GM18858 (cell line): ENCODE measurements around the gene LRRFIP2.
"Not testable (repeated sequence)": the region's sequence is repeated elsewhere in the genome, so short reads cannot be mapped to it uniquely, and the experiment has no call there.

ENCODE experiments used
- ATAC-seq: cut with Tn5 transposase; IDR thresholded peaks from one replicate; pipeline ENCODE4 v1.9.1; 2021; ENCODE audit not compliant: unreplicated experiment

The LRRFIP2 gene, protein sequence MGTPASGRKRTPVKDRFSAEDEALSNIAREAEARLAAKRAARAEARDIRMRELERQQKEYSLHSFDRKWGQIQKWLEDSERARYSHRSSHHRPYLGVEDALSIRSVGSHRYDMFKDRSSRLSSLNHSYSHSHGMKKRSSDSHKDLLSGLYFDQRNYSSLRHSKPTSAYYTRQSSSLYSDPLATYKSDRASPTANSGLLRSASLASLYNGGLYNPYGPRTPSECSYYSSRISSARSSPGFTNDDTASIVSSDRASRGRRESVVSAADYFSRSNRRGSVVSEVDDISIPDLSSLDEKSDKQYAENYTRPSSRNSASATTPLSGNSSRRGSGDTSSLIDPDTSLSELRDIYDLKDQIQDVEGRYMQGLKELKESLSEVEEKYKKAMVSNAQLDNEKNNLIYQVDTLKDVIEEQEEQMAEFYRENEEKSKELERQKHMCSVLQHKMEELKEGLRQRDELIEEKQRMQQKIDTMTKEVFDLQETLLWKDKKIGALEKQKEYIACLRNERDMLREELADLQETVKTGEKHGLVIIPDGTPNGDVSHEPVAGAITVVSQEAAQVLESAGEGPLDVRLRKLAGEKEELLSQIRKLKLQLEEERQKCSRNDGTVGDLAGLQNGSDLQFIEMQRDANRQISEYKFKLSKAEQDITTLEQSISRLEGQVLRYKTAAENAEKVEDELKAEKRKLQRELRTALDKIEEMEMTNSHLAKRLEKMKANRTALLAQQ

DNA sequence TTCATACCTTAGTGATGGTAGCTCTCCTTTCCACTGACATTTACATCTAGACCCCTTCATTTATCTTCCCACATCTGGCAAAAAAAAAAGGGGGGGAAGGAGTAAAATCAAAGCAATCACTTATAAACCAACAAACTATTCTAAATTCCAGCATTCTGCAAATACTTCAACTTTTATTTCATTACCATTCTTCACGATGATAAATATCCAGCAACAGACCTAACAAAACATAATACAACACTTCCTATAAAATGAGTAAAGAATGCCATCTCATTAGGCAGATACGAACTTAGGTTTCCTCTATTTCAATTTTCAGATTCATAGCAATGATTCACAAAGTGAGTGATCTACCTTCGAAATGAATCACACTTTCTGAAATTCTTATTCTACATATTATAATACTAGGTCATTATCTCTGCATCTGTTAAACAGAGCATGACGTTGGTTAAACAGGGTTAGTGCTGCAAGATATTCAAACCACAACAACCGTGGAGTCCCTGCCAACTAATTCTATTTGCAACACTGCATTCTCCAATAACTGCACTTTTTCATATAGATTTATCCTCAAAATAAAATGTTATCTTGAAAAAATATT, at the start of gene LRRFIP2:
Gene LRRFIP2 (minus strand): TSS at position 51 of the 595 bp plus-strand sequence. CDS start 25,599 bp downstream, outside the sequence.
- ATAC-seq: peak; percentile 44

DNA sequence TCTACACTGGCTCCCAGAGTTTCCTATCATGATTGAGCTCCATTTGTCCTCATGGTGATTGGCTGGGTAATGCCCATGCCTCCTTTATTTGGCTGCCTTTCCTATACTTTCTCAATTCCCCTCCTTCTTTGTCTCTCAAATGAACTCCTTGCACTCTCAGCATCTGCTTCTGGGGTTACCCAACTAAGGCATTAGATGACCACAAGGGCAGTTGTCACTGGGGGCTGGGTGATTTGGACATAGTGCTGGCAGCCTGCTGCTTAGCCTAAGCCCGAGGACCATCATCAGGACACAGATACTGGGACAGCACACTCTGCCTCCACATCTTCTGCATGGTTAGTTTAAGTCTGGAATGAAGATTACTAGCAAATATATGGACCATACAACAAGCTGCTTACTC, 49.2 kb upstream of the LRRFIP2 start:
- no peak for ATAC-seq

DNA sequence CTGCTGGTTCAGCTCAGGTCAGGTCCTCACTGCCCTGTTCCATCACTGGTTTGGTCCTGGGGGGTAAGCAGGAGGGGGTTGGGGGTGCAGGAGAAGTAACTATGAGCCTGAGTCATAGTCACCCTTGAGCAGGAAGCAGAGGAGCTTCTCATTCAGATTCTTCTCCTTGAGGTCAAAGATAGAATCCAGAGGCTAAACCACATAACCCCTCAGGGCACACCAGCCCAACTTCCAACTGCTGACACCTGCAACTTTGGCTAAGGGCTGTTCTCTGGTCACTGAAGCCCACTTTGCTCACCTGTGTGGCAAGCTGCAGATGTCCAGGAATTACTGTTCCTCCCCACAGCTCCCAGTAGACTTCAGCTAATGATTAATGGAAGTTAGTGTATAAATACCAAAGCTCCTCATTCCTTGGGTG, 48.8 kb upstream of the LRRFIP2 start:
- no peak for ATAC-seq

DNA sequence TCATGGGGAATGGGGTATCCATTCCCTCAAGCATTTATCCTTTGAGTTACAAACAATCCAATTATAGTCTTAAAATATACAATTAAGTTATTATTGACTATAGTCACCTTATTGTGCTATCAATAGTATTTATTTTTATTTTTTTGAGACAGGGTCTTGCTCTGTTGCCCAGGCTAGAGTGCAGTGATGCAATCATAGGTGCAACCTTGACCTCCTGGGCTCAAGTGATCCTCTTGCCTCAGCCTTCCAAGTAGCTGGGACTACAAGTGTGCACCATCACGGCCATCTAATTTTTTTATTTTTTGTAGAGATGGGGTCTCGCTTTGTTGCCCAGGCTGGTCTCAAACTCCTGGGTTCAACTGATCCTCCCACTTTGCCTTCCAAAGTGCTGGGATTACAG, 48.2 kb upstream of the LRRFIP2 start:
- not testable (repeated sequence) for ATAC-seq

DNA sequence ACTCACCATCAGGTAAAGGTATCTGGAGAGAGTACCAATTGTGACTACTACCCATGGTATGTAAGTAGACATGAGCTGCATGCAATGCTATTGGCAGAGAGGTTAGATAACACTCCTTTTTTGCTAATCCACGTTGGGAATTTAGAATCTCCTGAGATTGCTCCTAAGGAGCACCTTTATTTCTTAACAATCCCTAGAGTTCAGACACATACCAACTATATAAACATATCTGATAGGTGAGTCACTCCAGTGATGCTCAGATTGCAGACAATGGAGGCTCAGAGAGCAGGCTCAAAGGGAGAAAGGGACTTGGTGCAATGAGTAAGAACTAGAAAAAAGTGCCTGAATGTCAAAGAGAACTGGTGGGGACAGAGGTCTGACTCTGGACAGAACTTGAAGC, 47.0 kb upstream of the LRRFIP2 start:
- ATAC-seq: no peak

DNA sequence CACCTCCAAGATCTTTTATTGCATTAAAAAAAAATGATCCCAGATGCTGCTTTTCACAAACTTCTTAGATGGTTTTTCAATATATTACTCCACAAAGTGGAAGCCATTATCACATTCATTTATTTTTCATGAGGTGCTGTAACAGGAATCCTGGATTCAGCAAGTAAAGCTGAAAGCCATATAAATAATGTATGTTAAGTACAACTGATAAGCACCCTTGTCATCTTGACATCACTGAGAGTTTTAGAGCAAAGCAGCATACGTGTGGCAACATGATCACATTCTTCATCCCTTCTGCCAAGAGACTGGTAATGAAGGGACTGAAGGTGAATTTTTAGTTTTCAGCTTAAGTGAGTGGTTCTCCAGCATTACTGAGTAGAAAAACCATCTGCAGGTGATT, 44.9 kb upstream of the LRRFIP2 start:
- no peak for ATAC-seq

DNA sequence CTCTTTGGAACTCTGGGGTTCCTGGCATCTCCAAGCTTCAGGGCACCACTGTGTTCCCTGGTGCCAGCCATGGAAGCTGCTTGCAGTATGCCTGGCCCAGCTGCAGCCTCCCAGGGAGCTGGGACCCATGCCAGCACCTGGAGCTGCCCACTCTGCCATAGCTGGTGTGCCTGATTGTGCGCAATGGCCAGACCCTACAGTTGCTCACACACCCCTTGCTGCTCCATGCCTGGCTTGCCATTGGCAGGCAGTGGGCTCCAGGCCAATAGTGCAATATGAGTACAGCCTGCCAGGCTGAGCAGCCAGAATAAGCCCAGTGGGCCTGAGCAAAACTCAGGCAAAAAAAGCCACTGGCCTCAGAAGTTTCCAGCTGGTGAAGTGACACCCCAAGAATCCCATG, 43.8 kb upstream of the LRRFIP2 start:
- ATAC-seq: no peak

DNA sequence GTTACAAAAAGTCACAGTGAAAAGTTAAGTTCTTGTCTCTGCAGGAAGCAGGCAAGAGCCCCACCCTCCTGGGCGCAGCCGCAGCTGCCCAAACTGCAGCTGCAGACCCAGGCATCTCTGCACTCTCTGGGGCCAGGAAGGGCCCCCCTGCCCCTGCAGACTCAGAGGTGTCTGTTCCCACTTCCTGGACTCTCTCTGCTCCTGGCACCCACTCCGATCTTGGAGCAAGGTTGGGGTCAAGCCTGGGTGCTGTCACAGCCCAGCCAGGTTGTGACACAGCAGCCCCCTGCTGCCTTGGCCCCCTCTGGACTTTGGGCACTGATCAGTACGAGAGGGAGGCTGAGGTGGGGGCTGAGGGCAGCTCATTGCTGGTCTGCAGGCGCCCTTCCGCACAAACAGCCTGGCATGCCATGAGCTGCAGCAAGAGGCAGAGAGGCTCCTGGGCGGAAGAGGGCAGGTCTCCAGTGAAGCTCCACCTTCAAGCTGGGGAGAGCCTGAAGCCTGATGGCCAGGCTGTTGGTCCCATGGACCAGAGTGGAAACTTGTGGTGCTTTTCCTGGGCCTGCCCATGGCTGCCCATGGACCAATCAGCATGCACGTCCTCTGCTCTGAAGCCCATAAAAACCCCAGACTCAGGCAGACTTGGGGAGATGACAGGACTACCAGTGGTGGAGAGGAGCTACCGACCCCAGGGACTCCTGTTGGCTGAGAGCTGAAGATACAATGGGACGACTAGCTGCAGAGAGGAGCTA, 42.9 kb upstream of the LRRFIP2 start:
- no peak for ATAC-seq

DNA sequence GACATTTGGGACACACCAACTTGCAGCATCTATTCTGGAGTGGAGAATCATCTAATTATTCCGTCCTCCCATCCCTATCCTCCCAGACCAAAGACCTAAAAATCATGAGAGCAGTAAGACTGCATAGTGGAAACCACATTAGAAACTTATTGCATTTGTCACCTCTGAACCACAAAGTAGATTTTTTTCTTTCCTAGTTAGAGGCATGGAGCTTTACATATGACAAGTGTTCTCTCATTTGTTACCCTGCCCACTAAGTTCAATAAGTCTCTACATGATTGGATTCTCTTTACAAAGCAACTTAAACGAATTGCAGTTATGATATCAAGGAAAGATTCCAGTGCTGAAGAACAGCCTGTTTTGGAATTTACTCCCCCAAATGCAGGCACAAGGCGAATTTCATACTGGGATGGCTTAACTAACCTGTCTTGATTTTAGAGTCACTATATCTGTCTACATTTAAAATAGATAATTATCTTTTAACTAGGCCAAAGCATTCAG, 42.3 kb upstream of the LRRFIP2 start:
- ATAC-seq: no peak

DNA sequence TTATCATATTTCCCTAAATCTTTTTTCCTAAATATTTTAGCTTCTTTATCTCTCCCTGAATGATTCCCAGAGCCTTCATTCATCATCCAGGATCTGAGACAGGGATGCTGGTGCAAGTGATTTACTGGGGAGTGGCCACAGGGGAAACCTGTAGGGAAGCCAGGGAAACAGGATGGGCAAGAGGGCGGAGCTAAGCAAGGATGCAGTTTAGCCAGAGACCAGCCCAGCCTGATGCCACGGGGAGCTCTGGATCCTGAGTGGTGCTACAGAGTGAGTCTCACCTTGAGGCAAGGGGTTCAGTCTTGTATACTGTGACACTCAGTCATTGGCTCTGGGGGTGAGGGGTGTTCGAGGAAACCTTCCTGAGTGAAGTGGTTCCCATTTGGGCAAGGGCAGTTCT, 39.7 kb upstream of the LRRFIP2 start:
- ATAC-seq: no peak

DNA sequence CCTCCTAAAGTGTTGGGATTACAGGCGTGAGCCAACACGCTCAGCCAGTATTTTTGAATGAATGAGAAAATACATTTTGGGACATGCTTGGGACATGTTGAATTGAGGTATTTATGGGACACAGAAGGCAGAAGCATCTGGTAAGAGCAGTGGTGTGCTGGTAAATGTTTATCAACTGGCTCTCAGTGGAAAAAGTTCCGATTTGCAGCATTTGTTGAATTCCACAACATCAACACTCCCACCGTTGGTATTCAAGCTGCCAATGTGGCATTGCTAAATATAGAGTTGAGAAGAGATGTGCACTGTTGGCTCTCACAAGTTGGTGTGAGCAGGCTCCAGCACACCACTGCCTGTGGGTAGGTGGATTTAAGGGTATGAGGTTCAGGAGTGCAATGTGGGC, 35.8 kb upstream of the LRRFIP2 start:
- no peak for ATAC-seq

DNA sequence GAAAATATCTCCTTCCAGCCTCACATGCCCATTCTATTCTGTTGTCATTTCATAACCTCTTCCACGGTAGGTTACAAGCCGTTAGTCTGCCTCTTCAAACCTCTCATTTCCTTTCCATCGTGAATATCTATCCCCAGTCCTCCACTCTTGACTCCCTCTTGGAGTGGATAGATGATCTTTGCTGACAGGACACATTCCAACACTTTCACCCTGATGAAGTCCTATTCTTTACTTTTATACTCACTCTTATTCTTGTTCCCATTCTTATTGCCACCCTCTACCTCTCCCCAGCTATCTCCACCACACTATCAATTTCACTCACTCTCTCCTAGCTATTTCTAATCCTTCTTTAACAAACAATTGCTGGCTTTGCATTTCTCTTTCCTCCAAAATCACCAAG, 34.2 kb upstream of the LRRFIP2 start:
- ATAC-seq: not testable (repeated sequence)

DNA sequence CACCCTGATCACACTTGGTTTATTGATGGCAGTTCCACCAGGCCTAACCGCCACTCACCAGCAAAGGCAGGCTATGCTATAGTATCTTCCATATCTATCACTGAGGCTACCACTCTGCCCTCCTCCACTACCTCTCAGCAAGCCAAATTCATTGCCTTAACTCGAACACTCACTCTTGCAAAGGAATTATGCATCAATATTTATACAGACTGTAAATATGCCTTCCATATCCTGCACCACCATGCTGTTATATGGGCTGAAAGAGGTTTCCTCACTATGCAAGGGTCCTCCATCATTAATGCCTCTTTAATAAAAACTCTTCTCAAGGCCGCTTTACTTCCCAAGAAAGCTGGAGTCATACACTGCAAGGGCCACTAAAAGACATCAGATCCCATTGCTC, 33.6 kb upstream of the LRRFIP2 start:
- not testable (repeated sequence) for ATAC-seq

DNA sequence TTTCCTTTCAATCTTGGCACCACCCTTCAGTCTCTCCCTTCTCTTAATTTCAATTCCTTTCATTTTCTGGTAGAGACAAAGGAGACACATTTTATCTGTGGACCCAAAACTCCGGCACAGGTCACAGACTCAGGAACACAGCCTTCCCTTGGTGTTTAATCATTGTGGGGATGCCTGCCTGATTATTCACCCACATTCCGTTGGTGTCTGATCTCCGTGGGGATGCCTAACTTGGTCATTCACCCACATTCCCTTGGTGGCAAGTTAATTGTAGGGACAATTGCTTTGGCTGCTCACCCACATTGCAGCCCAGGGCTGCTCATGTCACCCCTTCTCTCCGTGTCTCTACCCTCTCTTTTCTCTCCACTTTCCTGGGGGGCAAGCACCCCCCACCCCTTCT, 31.7 kb upstream of the LRRFIP2 start:
- not testable (repeated sequence) for ATAC-seq

DNA sequence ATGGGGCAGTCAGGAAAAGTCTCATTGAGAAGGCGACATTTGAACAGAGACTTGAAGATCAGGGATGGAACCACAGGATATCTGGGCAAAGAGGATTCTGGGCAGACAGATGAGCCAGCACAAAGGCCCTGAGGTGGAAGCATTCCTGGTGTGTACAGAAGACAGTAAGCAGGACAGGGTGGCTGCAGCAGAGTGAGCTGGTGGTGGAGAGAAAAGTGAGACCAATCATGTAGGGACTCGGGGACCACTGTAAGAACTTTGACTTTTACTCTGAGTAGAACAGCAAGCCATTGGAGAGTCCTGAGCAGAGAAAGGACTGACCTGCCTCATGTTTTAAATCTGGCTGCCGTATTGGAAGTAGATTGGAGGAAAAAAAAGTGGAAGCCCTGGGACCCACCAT, 29.9 kb upstream of the LRRFIP2 start:
- no peak for ATAC-seq

DNA sequence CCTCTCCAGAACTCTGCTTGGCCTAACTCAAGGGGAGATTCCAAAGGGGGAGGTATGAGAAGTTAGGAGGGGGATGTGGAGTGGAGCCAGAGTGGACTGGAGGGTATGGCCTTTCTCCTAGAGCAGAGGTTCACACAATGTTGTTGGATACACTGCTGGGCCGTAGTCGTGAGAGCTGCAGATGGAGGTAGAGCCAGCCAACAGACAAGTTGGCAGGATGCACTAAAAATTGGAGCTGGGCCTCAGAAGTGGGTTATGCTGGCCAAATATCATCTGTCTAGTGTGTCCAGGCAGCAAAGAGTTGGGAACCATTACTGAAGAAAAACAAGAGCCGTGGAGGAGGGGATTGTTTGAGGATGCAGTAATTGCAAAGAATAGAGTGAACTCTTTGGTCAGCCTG, 27.7 kb upstream of the LRRFIP2 start:
- no peak for ATAC-seq

DNA sequence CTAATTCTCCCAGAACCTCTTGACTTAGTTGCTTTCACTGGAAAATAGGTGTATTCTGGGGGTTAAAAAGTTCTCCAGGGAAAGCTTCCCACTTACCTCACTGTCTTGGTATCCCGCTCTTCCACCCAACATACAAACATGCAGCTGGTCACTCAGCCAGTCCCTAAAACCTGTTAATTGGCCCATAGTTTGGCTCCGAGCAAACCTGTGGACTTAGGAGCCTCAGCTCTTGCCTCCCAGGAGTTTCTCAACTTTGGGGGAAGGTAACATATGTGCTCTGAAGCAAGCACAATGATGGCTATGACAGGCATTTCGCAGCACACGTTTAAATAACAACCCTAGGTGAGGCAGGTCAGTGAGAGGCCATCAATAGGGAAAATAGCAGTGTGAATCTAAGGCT, 25.8 kb upstream of the LRRFIP2 start:
- ATAC-seq: no peak

DNA sequence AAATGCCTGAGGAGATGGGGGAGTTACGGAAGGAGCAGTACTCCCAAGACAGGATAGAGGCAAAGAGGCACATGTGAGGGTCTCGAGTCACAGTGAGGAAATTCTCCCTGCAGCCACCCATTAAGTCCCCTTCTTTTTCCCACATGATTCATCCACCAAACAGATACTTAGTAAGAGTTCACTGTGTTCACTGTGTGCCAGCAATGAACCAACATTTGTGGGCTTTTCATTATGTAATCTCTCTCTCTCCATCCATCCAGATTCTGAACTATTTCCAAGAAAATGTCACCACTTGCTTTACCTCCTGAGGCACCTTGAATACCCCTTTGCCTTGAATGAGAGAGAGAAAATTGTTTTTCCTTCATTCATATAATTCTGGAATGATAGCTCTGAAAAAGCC, 24.6 kb upstream of the LRRFIP2 start:
- ATAC-seq: no peak

DNA sequence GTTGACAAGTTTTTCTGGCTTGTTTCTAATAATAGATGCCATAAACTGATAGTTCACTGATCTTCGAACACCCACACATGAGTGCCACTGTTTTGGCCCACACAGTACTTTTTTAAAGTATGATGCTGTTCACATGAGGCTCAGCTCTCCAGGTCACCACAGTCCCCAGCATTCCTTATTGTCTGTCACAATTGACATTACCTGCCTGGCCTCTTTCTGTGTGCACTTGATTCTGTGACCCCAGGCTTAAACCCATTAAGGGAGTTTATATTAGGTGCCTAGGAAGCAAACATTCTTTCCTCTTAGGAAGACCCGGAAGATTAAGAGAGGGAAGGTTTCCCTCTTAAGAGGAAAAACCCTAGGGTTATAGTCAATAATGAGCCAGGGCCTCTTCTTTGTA, 24.2 kb upstream of the LRRFIP2 start:
- no peak for ATAC-seq

DNA sequence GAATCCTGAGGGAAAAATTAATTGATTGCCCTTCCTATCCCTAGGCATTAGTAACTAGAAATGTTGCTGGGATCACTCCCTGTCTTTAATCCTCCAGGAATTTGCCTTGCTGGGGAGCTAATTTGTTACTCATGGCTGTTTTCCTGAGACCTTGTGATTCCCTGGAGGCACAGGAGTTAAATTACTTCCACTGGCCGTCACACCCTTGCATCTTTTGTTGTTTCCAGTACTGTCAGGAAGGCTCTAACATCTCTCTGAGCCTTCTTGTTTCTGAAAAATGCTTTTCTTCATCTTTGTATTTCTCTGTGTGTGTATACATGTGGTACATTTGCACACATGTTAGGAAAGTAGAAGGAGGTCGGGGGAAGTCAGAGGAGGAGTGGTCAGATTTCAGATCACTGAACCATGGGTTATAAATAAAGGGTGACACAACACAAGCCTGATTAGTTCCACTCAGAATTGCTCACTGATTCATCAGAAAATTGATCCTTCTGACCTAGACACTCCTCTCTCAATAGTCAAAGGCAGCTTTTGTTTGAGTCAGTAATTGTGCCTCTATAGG, 23.5 kb upstream of the LRRFIP2 start:
- no peak for ATAC-seq

DNA sequence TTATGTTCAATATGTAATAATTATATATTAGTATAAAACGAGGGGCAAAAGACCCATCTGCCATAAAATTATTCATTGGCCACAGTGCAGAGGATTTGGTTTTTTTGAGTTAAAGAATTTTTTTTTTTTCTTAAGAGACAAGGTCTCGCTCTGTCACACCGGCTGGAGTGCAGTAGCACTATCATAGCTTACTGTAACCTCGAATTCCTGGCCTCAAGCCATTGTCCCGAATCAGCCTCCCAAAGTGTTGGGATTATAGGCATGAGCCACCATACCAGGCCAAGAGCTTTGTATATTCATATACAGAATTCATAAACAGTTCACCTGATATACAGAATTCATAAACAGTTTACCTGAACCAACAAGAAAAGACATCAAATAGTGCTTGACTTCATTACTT, 20.2 kb upstream of the LRRFIP2 start:
- ATAC-seq: no peak
